GM19467 (cell line): ENCODE data around the gene ZNF200.
"Not testable (repeated sequence)": the region's sequence is repeated elsewhere in the genome, so short reads cannot be mapped to it uniquely, and the experiment has no call there.

Source experiments
- ATAC-seq: cut with Tn5 transposase; IDR thresholded peaks from one replicate; pipeline ENCODE4 v1.9.1; 2021; ENCODE audit warnings: mild to moderate bottlenecking, moderate library complexity; ENCODE audit not compliant: unreplicated experiment

The ZNF200 gene

GRCh38 chr16:3202903-3203539 lies 31.9 kb downstream of the ZNF200 start:
- no peak for ATAC-seq

- no peak for ATAC-seq
These were observed 36.5 kb downstream of the ZNF200 start for GRCh38 chr16:3198334-3199072.

GRCh38 chr16:3197694-3198333 lies 37.1 kb downstream of the ZNF200 start:
- ATAC-seq, result not testable (repeated sequence)

- no peak for ATAC-seq
These were observed 39.0 kb downstream of the ZNF200 start for GRCh38 chr16:3195975-3196374.

GRCh38 chr16:3194792-3195191 lies 40.2 kb downstream of the ZNF200 start:
- no peak for ATAC-seq

GRCh38 chr16:3193221-3194212 lies 41.4 kb downstream of the ZNF200 start:
- no peak for ATAC-seq

- ATAC-seq, result no peak
These were observed 42.4 kb downstream of the ZNF200 start for GRCh38 chr16:3192476-3193019.

- ATAC-seq, result no peak
These were observed 44.0 kb downstream of the ZNF200 start for GRCh38 chr16:3190949-3191353.

- ATAC-seq, result no peak
These were observed 45.1 kb downstream of the ZNF200 start for GRCh38 chr16:3189869-3190268.

GRCh38 chr16:3188925-3189825 lies 45.8 kb downstream of the ZNF200 start:
- ATAC-seq, result no peak

GRCh38 chr16:3188675-3188924 lies 46.4 kb downstream of the ZNF200 start:
- no peak for ATAC-seq

- no peak for ATAC-seq
These were observed 46.9 kb downstream of the ZNF200 start, which contains the start of gene OR1F1 for GRCh38 chr16:3187798-3188674. Gene OR1F1 (plus strand): TSS chr16:3188204.

GRCh38 chr16:3186946-3187690 lies 47.8 kb downstream of the ZNF200 start:
- ATAC-seq, result no peak

- no peak for ATAC-seq
These were observed 51.4 kb downstream of the ZNF200 start for GRCh38 chr16:3183445-3184139.

GRCh38 chr16:3182608-3183444 lies 52.1 kb downstream of the ZNF200 start:
- no peak for ATAC-seq

GRCh38 chr16:3182293-3182607 lies 52.7 kb downstream of the ZNF200 start:
- ATAC-seq, result not testable (repeated sequence)

GRCh38 chr16:3180445-3180878 lies 54.5 kb downstream of the ZNF200 start:
- ATAC-seq, result no peak
